ENCODE data around the gene ARPC3.
"Not testable (repeated sequence)": the region's sequence is repeated elsewhere in the genome, so short reads cannot be mapped to it uniquely, and the experiment has no call there.

GRCh38 chr12:110429676-110430075 is 20.5 kb downstream of the ARPC3 start:
- TF ChIP-seq EZH2 (IDR thresholded peaks at IDR 0.05; ENCODE audit: borderline replicate concordance); CTCF (IDR thresholded peaks at IDR 0.05; ENCODE audit: poor library complexity): not testable (repeated sequence)
